8988T (cell line): ENCODE measurements around the gene BCAR1.
"Not testable (repeated sequence)": the region's sequence is repeated elsewhere in the genome, so short reads cannot be mapped to it uniquely, and the experiment has no call there.

ENCODE experiments used
- DNase-seq: peaks from one replicate; pipeline ENCODE4 v3.0.0; 2011

The BCAR1 gene

GRCh38 chr16:75238132-75238852 lies 13.1 kb downstream of the BCAR1 start:
- no peak for DNase-seq

GRCh38 chr16:75237398-75238131 lies 13.9 kb downstream of the BCAR1 start:
- DNase-seq: peak; percentile 44

- peak; percentile 33 for DNase-seq
Measured at GRCh38 chr16:75236736-75237397, 14.6 kb downstream of the BCAR1 start.

- DNase-seq: peak; percentile 35
Measured at GRCh38 chr16:75236232-75236631, 15.2 kb downstream of the BCAR1 start.

GRCh38 chr16:75235721-75236193 lies 15.7 kb downstream of the BCAR1 start:
- DNase-seq: peak; percentile 35

GRCh38 chr16:75234856-75235696 lies 16.3 kb downstream of the BCAR1 start:
- peak; percentile 68 for DNase-seq

GRCh38 chr16:75233611-75233938 lies 17.8 kb downstream of the BCAR1 start:
- no peak for DNase-seq

GRCh38 chr16:75231570-75231969 lies 19.9 kb downstream of the BCAR1 start:
- no peak for DNase-seq

GRCh38 chr16:75230471-75231110 lies 20.8 kb downstream of the BCAR1 start:
- DNase-seq: no peak

GRCh38 chr16:75229172-75230031 lies 22.0 kb downstream of the BCAR1 start:
- no peak for DNase-seq

GRCh38 chr16:75228143-75228976 lies 23.1 kb downstream of the BCAR1 start:
- no peak for DNase-seq

GRCh38 chr16:75227361-75228142 lies 23.9 kb downstream of the BCAR1 start:
- DNase-seq: peak; percentile 68

GRCh38 chr16:75226550-75227360 lies 24.7 kb downstream of the BCAR1 start:
- DNase-seq: peak; percentile 61

GRCh38 chr16:75225678-75226515 lies 25.5 kb downstream of the BCAR1 start:
- DNase-seq: no peak

GRCh38 chr16:75225092-75225491 lies 26.3 kb downstream of the BCAR1 start:
- DNase-seq: no peak

- DNase-seq: no peak
Measured at GRCh38 chr16:75224306-75225082, 26.9 kb downstream of the BCAR1 start.

GRCh38 chr16:75223129-75223528 lies 28.3 kb downstream of the BCAR1 start:
- not testable (repeated sequence) for DNase-seq
